Hindlimb muscle (tissue), 1 donor: Measurements from ENCODE around the gene GPATCH8. TPM values are rescaled to one million over a fixed set of nuclear protein-coding genes. Genes with fewer than 3 reads are reported as not detected.
"Not testable (repeated sequence)": the region's sequence is repeated elsewhere in the genome, so short reads cannot be mapped to it uniquely, and the experiment has no call there.

Experiments used
- DNase-seq: peaks from one replicate; pipeline ENCODE4 v3.0.0-alpha.2; 2013
- polyA plus RNA-seq: library from polyadenylated mRNA; unstranded; fragments of 120-200 nt; gene quantifications from one replicate; pipeline ENCODE4 v1.2.1, GENCODE V29; 2013; ENCODE audit not compliant: insufficient read length

Gene GPATCH8
- polyA plus RNA-seq, result 34.8 TPM

- peak; percentile 96 for DNase-seq
Measured at GRCh38 chr17:44503147-44504029, at the start of gene GPATCH8. TSS of gene GPATCH8 (minus strand) at chr17:44503406. CDS start at chr17:44503370, 36 bp downstream.

- DNase-seq, result no peak
Measured at GRCh38 chr17:44552361-44552760, 49.2 kb upstream of the GPATCH8 start.

- DNase-seq, result no peak
Measured at GRCh38 chr17:44549686-44550085, 46.5 kb upstream of the GPATCH8 start.

- DNase-seq, result no peak
Measured at GRCh38 chr17:44548376-44549230, 45.4 kb upstream of the GPATCH8 start.

- DNase-seq, result no peak
Measured at GRCh38 chr17:44547625-44548267, 44.5 kb upstream of the GPATCH8 start.

GRCh38 chr17:44546671-44547606 is 43.7 kb upstream of the GPATCH8 start:
- no peak for DNase-seq

- DNase-seq, result no peak
Measured at GRCh38 chr17:44543905-44544523, 40.8 kb upstream of the GPATCH8 start.

- DNase-seq, result no peak
Measured at GRCh38 chr17:44543213-44543904, 40.2 kb upstream of the GPATCH8 start.

GRCh38 chr17:44541884-44542581 is 38.8 kb upstream of the GPATCH8 start:
- DNase-seq, result no peak

- DNase-seq, result no peak
Measured at GRCh38 chr17:44540246-44541084, 37.3 kb upstream of the GPATCH8 start.

- DNase-seq, result no peak
Measured at GRCh38 chr17:44539673-44540072, 36.5 kb upstream of the GPATCH8 start.

- DNase-seq, result not testable (repeated sequence)
Measured at GRCh38 chr17:44537922-44538321, 34.7 kb upstream of the GPATCH8 start.

- DNase-seq, result no peak
Measured at GRCh38 chr17:44536090-44536953, 33.1 kb upstream of the GPATCH8 start.

GRCh38 chr17:44533533-44534246 is 30.5 kb upstream of the GPATCH8 start:
- DNase-seq, result peak; percentile 83

- DNase-seq, result no peak
Measured at GRCh38 chr17:44530896-44531418, 27.8 kb upstream of the GPATCH8 start.

GRCh38 chr17:44529864-44530263 is 26.7 kb upstream of the GPATCH8 start:
- DNase-seq, result no peak

- DNase-seq, result no peak
Measured at GRCh38 chr17:44527954-44528353, 24.7 kb upstream of the GPATCH8 start.
